Motor neuron (in vitro differentiated cells): ENCODE results near the gene DNAJC15. TPM values are rescaled to one million over a fixed set of nuclear protein-coding genes. Genes with fewer than 3 reads are reported as not detected.
"Not testable (repeated sequence)": the region's sequence is repeated elsewhere in the genome, so short reads cannot be mapped to it uniquely, and the experiment has no call there.

Source experiments
- ATAC-seq, 8 experiments: fragments of 200-7000 bp; cut with Tn5 transposase; replicated peaks in 6 of 8; 2 replicates each; pipeline ENCODE4 v1.8.0; 2021; ENCODE audit warnings: mild to moderate bottlenecking in 8 of 8, moderate library complexity in 8 of 8
- H3K27ac ChIP-seq, 2 donors: fragments of 250-450 bp; sonication (Bioruptor Pico); 2 replicates each; pipeline ENCODE4 v1.9.0; 2021; ENCODE audit warnings: antibody characterized with exemption in 2 of 2, mild to moderate bottlenecking in 2 of 2, moderate library complexity in 1 of 2
- H3K4me1 ChIP-seq, 2 donors: fragments of 250-450 bp; sonication (Bioruptor Pico); replicated peaks in 1 of 2; 2 replicates each; pipeline ENCODE4 v1.6.1; 2021; ENCODE audit warnings: antibody characterized with exemption in 2 of 2, mild to moderate bottlenecking in 2 of 2, moderate library complexity in 1 of 2
- H3K4me3 ChIP-seq, 5 donors: fragments of 250-450 bp; sonication (Bioruptor Pico); 2 replicates each; pipeline ENCODE4 v1.9.0; 2021; ENCODE audit warnings: antibody characterized with exemption in 5 of 5, mild to moderate bottlenecking in 5 of 5, moderate library complexity in 4 of 5
- WGBS, 10 experiments: fragments of 450-650 bp; shearing (Covaris generic); methylation state at CpG; one replicate each; pipeline ENCODE4 v1.0.0; 2022; 5-methylcytosine and 5-hydroxymethylcytosine counted together
- in situ Hi-C, 9 experiments: fragments of 400-800 bp; cut with MboI; loops; one replicate each; pipeline ENCODE4 v1.15.0; 2021; ENCODE audit warnings: low sequenced_read_pairs in 9 of 9, low pct_unique_long_range_greater_than_20kb in 2 of 9; ENCODE audit not compliant: unreplicated experiment in 9 of 9
- total RNA-seq, 8 experiments: library from RNA; unstranded; fragments of 300-600 nt; gene quantifications; 2 replicates each; pipeline versions ENCODE4 v1.2.3 to v1.2.4, GENCODE V29; 2022

DNAJC15 gene
- total RNA-seq, 8 experiments from 2014 or later, result 0.13 to 14.4 (median 1.9) TPM

- ATAC-seq, result no peak
- in situ Hi-C loops, result no loop called here
- no peaks in the 10 kb centered on the region for H3K4me1 ChIP-seq
- WGBS, 10 experiments, result 43 to 100% (median 86%) methylated on average over 1 to 2 of the region's 2 CpGs; no CpG with 5 or more reads in 1 of the 10 experiments
- no peak overlapping the region for H3K4me3 ChIP-seq
- H3K27ac ChIP-seq, result no peak overlapping the region
Measured at GRCh38 chr13:43039966-43040365, 16.6 kb downstream of the DNAJC15 start.

- H3K4me1 ChIP-seq, H3K27ac ChIP-seq, H3K4me3 ChIP-seq, in situ Hi-C loops: not testable (repeated sequence)
- peak in 3 of 8 experiments; percentile 51 to 75 (median 62) for ATAC-seq
- WGBS, 10 experiments, result 58 to 100% (median 85%) methylated on average over 1 to 7 of the region's 13 CpGs; no CpG with 5 or more reads in 1 of the 10 experiments
Measured at GRCh38 chr13:43040581-43041368, 17.4 kb downstream of the DNAJC15 start.

- Histone ChIP-seq H3K4me3 (no peak overlapping the region), H3K4me1 (no peaks in the 10 kb centered on the region), H3K27ac (no peak overlapping the region)
- in situ Hi-C loops, result no loop called here
- peak in 3 of 8 experiments; percentile 21 to 48 (median 23) for ATAC-seq
- WGBS, 10 experiments, result 67 to 100% (median 100%) methylated on average over 1 of the region's 1 CpG; no CpG with 5 or more reads in 5 of the 10 experiments
Measured at GRCh38 chr13:43041369-43041921, 18.1 kb downstream of the DNAJC15 start.

- H3K27ac ChIP-seq, result no peak overlapping the region
- H3K4me1 ChIP-seq, result no peaks in the 10 kb centered on the region
- no peak for ATAC-seq
- in situ Hi-C loops, result no loop called here
- H3K4me3 ChIP-seq, result no peak overlapping the region
Measured at GRCh38 chr13:43042410-43042921, 19.1 kb downstream of the DNAJC15 start.

GRCh38 chr13:43044720-43045301 is 21.4 kb downstream of the DNAJC15 start:
- no peak overlapping the region for H3K27ac ChIP-seq
- no peak overlapping the region for H3K4me3 ChIP-seq
- in situ Hi-C loops, result no loop called here
- WGBS, 10 experiments, result 76 to 100% (median 94%) methylated on average over 2 to 5 of the region's 5 CpGs
- no peaks in the 10 kb centered on the region for H3K4me1 ChIP-seq
- ATAC-seq, result no peak

- WGBS, 10 experiments, result 55 to 100% (median 85%) methylated on average over 1 to 10 of the region's 10 CpGs
- H3K4me3 ChIP-seq, result not testable (repeated sequence)
Measured at GRCh38 chr13:43045302-43045773, 22.0 kb downstream of the DNAJC15 start.

GRCh38 chr13:43046259-43046658 is 22.9 kb downstream of the DNAJC15 start:
- H3K4me1 ChIP-seq, result no peaks in the 10 kb centered on the region
- WGBS, 10 experiments, result 69 to 100% (median 97%) methylated on average over 2 to 5 of the region's 6 CpGs; no CpG with 5 or more reads in 1 of the 10 experiments
- no peak for ATAC-seq

More at GRCh38 chr13:43045302-43045773, 22.0 kb downstream of the DNAJC15 start:
- H3K27ac ChIP-seq, ATAC-seq, H3K4me1 ChIP-seq, in situ Hi-C loops: not testable (repeated sequence)

GRCh38 chr13:43054803-43055802 is 31.7 kb downstream of the DNAJC15 start:
- Histone ChIP-seq H3K4me1 (peaks cover 3 to 8% of the 10 kb centered on the region in 2 donors), H3K27ac (peak overlapping the region; percentile 31 to 44), H3K4me3 (peak overlapping the region in 4 of 5 donors; percentile 4 to 32 (median 16))
- in situ Hi-C loops, result no loop called here
- 3 to 18% (median 5%) methylated on average over 5 to 10 of the region's 13 CpGs; no CpG with 5 or more reads in 1 of the 10 experiments for WGBS, 10 experiments
- ATAC-seq, result peak; percentile 42 to 93 (median 90)

More at GRCh38 chr13:43046259-43046658, 22.9 kb downstream of the DNAJC15 start:
- Histone ChIP-seq H3K27ac (no peak overlapping the region), H3K4me3 (no peak overlapping the region)
- in situ Hi-C loops, result no loop called here

GRCh38 chr13:43057653-43058317 is 34.4 kb downstream of the DNAJC15 start:
- Histone ChIP-seq H3K4me1 (peaks cover 3 to 8% of the 10 kb centered on the region in 2 donors), H3K27ac (no peak overlapping the region), H3K4me3 (no peak overlapping the region)
- WGBS, 10 experiments, result 43 to 100% (median 65%) methylated on average over 1 to 2 of the region's 3 CpGs; no CpG with 5 or more reads in 3 of the 10 experiments
- ATAC-seq, result peak in 3 of 8 experiments; percentile 6 to 34 (median 15)
- in situ Hi-C loops, result no loop called here

GRCh38 chr13:43058318-43058674 is 34.9 kb downstream of the DNAJC15 start:
- WGBS, 10 experiments, result 0 to 100% (median 20%) methylated on average over 1 of the region's 1 CpG; no CpG with 5 or more reads in 7 of the 10 experiments
- peaks cover 3 to 8% of the 10 kb centered on the region in 2 donors for H3K4me1 ChIP-seq
- in situ Hi-C loops, result no loop called here
- H3K27ac ChIP-seq, result no peak overlapping the region
- H3K4me3 ChIP-seq, result no peak overlapping the region
- peak in 3 of 8 experiments; percentile 89 to 91 (median 89) for ATAC-seq

GRCh38 chr13:43058831-43059230 is 35.4 kb downstream of the DNAJC15 start:
- H3K4me1 ChIP-seq, result peaks cover 3 to 8% of the 10 kb centered on the region in 2 donors
- in situ Hi-C loops, result no loop called here
- no peak overlapping the region for H3K27ac ChIP-seq
- ATAC-seq, result no peak
- no peak overlapping the region for H3K4me3 ChIP-seq
- WGBS, 10 experiments, result 63 to 100% (median 96%) methylated on average over 1 to 6 of the region's 6 CpGs

- WGBS, 10 experiments, result 90 to 100% (median 94%) methylated on average over 2 to 7 of the region's 7 CpGs
- ATAC-seq, H3K27ac ChIP-seq, H3K4me1 ChIP-seq, H3K4me3 ChIP-seq, in situ Hi-C loops: not testable (repeated sequence)
Measured at GRCh38 chr13:43059779-43060178, 36.4 kb downstream of the DNAJC15 start.
